Fibroblast of the aortic adventitia (primary cell): ENCODE data around the gene FAM171A1. TPM values are rescaled to one million over a fixed set of nuclear protein-coding genes. Genes with fewer than 3 reads are reported as not detected.
"Not testable (repeated sequence)": the region's sequence is repeated elsewhere in the genome, so short reads cannot be mapped to it uniquely, and the experiment has no call there.

ENCODE experiments used
- DNase-seq: peaks from one replicate; pipeline ENCODE4 v3.0.0-alpha.2; 2010; ENCODE audit warnings: low read depth
- H3K4me3 ChIP-seq: 2 replicates; pipeline ENCODE4 v1.5.1; 2011; ENCODE audit warnings: low read depth, mild to moderate bottlenecking, control low read depth, low read length, moderate library complexity
- CTCF ChIP-seq: IDR thresholded peaks from 2 replicates; pipeline ENCODE4 v1.5.1; 2011; ENCODE audit warnings: mild to moderate bottlenecking, low read length, control low read depth, inconsistent platforms; ENCODE audit not compliant: insufficient read depth
- total RNA-seq: library from RNA; depleted of rRNA; stranded (reverse); fragments of >200 nt; gene quantifications from 2 replicates; pipeline ENCODE4 v1.2.3, GENCODE V29; 2012; ENCODE audit warnings: low replicate concordance

FAM171A1 gene
- total RNA-seq, 1 donor, result 43.6 TPM

- DNase-seq, result peak; percentile 80
- no peak overlapping the region for H3K4me3 ChIP-seq
- peak; percentile 90 for TF ChIP-seq CTCF
These were observed 161.1 kb downstream of the FAM171A1 start for GRCh38 chr10:15209827-15210509.

GRCh38 chr10:15208221-15208620 is 162.9 kb downstream of the FAM171A1 start:
- DNase-seq, result no peak
- H3K4me3 ChIP-seq, result no peak overlapping the region
- TF ChIP-seq CTCF, result no peak

GRCh38 chr10:15207410-15207809 is 163.7 kb downstream of the FAM171A1 start:
- H3K4me3 ChIP-seq, DNase-seq: not testable (repeated sequence)

- peak; percentile 55 for DNase-seq
- no peak for TF ChIP-seq CTCF
- no peak overlapping the region for H3K4me3 ChIP-seq
These were observed 168.4 kb downstream of the FAM171A1 start for GRCh38 chr10:15202639-15203038.

GRCh38 chr10:15202301-15202621 is 168.8 kb downstream of the FAM171A1 start:
- not testable (repeated sequence) for H3K4me3 ChIP-seq, DNase-seq

GRCh38 chr10:15201589-15202300 is 169.3 kb downstream of the FAM171A1 start:
- TF ChIP-seq CTCF, result no peak
- no peak overlapping the region for H3K4me3 ChIP-seq
- DNase-seq, result peak; percentile 52

GRCh38 chr10:15200626-15201025 is 170.5 kb downstream of the FAM171A1 start:
- no peak overlapping the region for H3K4me3 ChIP-seq
- no peak for TF ChIP-seq CTCF
- peak; percentile 91 for DNase-seq

- TF ChIP-seq CTCF, result no peak
- DNase-seq, result no peak
- H3K4me3 ChIP-seq, result no peak overlapping the region
These were observed 173.2 kb downstream of the FAM171A1 start for GRCh38 chr10:15197911-15198310.
